DND-41 (cell line): ENCODE measurements around the gene WNK2.

ENCODE experiments used
- EZH2 ChIP-seq: IDR thresholded peaks from 3 replicates; pipeline ENCODE4 v1.6.1; 2012; ENCODE audit warnings: borderline replicate concordance, low read depth, mild to moderate bottlenecking, moderate library complexity, low read length, inconsistent platforms; ENCODE audit not compliant: severe bottlenecking
- TF ChIP-seq, protein P1 (sequence below): IDR thresholded peaks from 2 replicates; pipeline ENCODE4 v1.5.1; 2012; ENCODE audit warnings: borderline replicate concordance, low read length, moderate library complexity, mild to moderate bottlenecking; ENCODE audit not compliant: poor library complexity, severe bottlenecking; ENCODE audit errors: extremely low read depth

DNA sequence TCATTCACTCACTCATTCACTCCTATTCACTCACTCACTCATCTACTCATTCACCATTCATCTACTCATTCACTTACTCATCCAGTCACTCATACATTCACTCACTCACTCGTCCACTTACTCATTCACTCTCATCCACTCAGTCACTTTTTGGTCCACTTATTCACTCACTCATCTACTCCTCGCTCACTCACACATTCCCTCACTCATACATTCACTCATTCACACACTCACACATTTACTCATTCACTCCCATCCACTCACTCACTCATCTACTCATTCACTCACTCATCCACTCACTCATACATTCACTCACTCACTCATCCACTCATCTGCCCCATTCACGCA is 27.7 kb downstream of the WNK2 start:
- no peak for TF ChIP-seq EZH2
- TF ChIP-seq, protein P1, sequence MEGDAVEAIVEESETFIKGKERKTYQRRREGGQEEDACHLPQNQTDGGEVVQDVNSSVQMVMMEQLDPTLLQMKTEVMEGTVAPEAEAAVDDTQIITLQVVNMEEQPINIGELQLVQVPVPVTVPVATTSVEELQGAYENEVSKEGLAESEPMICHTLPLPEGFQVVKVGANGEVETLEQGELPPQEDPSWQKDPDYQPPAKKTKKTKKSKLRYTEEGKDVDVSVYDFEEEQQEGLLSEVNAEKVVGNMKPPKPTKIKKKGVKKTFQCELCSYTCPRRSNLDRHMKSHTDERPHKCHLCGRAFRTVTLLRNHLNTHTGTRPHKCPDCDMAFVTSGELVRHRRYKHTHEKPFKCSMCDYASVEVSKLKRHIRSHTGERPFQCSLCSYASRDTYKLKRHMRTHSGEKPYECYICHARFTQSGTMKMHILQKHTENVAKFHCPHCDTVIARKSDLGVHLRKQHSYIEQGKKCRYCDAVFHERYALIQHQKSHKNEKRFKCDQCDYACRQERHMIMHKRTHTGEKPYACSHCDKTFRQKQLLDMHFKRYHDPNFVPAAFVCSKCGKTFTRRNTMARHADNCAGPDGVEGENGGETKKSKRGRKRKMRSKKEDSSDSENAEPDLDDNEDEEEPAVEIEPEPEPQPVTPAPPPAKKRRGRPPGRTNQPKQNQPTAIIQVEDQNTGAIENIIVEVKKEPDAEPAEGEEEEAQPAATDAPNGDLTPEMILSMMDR, result no peak
